Spinal cord (tissue), 10 donors: ENCODE measurements around the gene ROBO2. TPM values are rescaled to one million over a fixed set of nuclear protein-coding genes. Genes with fewer than 3 reads are reported as not detected.

Experiments
- DNase-seq, 6 donors: peaks; one replicate each; pipeline versions ENCODE4 v3.0.0 to v3.0.0-alpha.2; 2013 to 2015; ENCODE audit warnings: low spot score in 6 of 6, low read depth in 4 of 6
- H3K27ac ChIP-seq: one replicate; pipeline ENCODE4 v1.5.1; 2013; ENCODE audit warnings: low read depth, low read length, control low read depth
- H3K27me3 ChIP-seq: one replicate; pipeline ENCODE4 v1.6.1; 2013; ENCODE audit warnings: low read length; ENCODE audit not compliant: control insufficient read depth, insufficient read depth
- H3K36me3 ChIP-seq: one replicate; pipeline ENCODE4 v1.6.1; 2013; ENCODE audit warnings: low read length; ENCODE audit not compliant: control insufficient read depth, insufficient read depth
- H3K4me1 ChIP-seq: one replicate; pipeline ENCODE4 v1.6.1; 2013; ENCODE audit warnings: low read length; ENCODE audit not compliant: control insufficient read depth, insufficient read depth
- H3K4me3 ChIP-seq: one replicate; pipeline ENCODE4 v1.5.1; 2013; ENCODE audit warnings: low read depth, low read length, control low read depth
- H3K9me3 ChIP-seq: one replicate; pipeline ENCODE4 v1.6.1; 2013; ENCODE audit warnings: low read length; ENCODE audit not compliant: control insufficient read depth, insufficient read depth
- WGBS: methylation state at CpG from one replicate; pipeline ENCODE4 v1.1.5; 2013; ENCODE audit warnings: missing lambda C conversion rate; ENCODE audit not compliant: insufficient coverage; 5-methylcytosine and 5-hydroxymethylcytosine counted together
- long read RNA-seq, 4 donors: transcript quantifications; one replicate each; lab custom pipeline, GENCODE V29; 2026
- polyA plus RNA-seq, 2 donors: library from polyadenylated mRNA; unstranded; fragments of 120-200 nt; gene quantifications; one replicate each; pipeline ENCODE4 v1.2.1, GENCODE V29; 2013; ENCODE audit not compliant: insufficient read length in 2 of 2
- total RNA-seq, 2 donors: library from RNA; depleted of rRNA in 1 of 2; stranded (reverse); fragments of 120-200 nt in 1 of 2; fragments of >200 nt in 1 of 2; gene quantifications; one replicate each; pipeline versions ENCODE4 v1.2.3 to v1.2.4, GENCODE V29; 2013 to 2014
- donor health status: healthy.

Gene ROBO2, protein sequence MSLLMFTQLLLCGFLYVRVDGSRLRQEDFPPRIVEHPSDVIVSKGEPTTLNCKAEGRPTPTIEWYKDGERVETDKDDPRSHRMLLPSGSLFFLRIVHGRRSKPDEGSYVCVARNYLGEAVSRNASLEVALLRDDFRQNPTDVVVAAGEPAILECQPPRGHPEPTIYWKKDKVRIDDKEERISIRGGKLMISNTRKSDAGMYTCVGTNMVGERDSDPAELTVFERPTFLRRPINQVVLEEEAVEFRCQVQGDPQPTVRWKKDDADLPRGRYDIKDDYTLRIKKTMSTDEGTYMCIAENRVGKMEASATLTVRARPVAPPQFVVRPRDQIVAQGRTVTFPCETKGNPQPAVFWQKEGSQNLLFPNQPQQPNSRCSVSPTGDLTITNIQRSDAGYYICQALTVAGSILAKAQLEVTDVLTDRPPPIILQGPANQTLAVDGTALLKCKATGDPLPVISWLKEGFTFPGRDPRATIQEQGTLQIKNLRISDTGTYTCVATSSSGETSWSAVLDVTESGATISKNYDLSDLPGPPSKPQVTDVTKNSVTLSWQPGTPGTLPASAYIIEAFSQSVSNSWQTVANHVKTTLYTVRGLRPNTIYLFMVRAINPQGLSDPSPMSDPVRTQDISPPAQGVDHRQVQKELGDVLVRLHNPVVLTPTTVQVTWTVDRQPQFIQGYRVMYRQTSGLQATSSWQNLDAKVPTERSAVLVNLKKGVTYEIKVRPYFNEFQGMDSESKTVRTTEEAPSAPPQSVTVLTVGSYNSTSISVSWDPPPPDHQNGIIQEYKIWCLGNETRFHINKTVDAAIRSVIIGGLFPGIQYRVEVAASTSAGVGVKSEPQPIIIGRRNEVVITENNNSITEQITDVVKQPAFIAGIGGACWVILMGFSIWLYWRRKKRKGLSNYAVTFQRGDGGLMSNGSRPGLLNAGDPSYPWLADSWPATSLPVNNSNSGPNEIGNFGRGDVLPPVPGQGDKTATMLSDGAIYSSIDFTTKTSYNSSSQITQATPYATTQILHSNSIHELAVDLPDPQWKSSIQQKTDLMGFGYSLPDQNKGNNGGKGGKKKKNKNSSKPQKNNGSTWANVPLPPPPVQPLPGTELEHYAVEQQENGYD (N-terminal part only)
- total RNA-seq = 100 to 1,000 TPM in 1 of 2 donors, 10 to 100 TPM in 1; 75.0 to 196 TPM
- polyA plus RNA-seq = 100 to 1,000 TPM in 1 of 2 donors, 10 to 100 TPM in 1; 93.2 to 134 TPM
- long read RNA-seq, donor 1, full-length matches to known transcripts = 4 of 55 reads
- long read RNA-seq, donor 1, partial matches to known transcripts = 51 of 55 reads
- long read RNA-seq, donor 1, other reads (novel, unspliced or antisense) = 0 of 55 reads
- long read RNA-seq, donor 2, partial matches to known transcripts = 5 of 5 reads
- long read RNA-seq, donor 2, other reads (novel, unspliced or antisense) = 0 of 5 reads
- long read RNA-seq, donor 3, partial matches to known transcripts = 22 of 23 reads
- long read RNA-seq, donor 3, other reads (novel, unspliced or antisense) = 0 of 23 reads
- long read RNA-seq, donor 4, partial matches to known transcripts = 5 of 6 reads
- long read RNA-seq, donor 4, other reads (novel, unspliced or antisense) = 0 of 6 reads

DNA sequence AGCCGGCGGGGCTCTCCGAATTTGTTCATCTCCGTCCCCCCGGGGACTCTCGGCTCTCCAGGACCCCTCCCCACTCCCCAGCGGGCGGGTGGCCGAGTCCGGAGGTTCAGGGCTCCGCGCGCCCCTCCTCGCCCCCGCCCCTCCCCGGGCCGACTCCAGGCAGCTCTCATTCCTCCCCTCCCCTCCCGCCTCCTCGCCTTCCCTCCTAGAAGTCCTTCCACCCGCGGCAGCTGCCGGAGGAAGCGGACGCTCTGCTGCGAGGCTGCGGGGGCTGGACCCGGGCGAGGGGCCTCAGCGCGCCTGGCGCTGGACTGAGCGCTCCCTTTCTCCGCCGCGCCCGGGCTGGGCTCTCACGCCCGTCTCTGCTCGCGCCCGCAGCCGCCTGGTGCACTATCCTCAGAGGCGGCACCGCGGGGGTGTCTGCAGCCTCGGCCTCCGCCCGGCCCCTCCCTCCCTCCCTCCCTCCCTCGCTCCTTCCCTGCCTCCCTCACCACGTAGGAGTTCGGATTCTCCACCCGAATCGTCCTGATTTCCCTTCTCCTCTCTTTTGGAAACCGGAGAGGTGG, at the start of gene ROBO2:
ROBO2 (plus strand) TSS at position 494 of the 566 bp plus-strand sequence. CDS start 687 bp downstream, outside the sequence.
- peak within 1 kb of the TSS; percentile 58 for H3K27ac ChIP-seq
- H3K27me3 ChIP-seq = peaks cover 12% of the 10 kb centered on the region
- H3K9me3 ChIP-seq = no peaks in the 10 kb centered on the region
- H3K36me3 ChIP-seq = no peaks in the 10 kb centered on the region
- peak within 1 kb of the TSS; percentile 52 for H3K4me3 ChIP-seq
- under 1% methylated on average over 44 of the region's 54 CpGs for WGBS
- peaks cover 11% of the 10 kb centered on the region for H3K4me1 ChIP-seq
- peak in 4 of 6 donors; percentile 54 to 90 (median 75) for DNase-seq

DNA sequence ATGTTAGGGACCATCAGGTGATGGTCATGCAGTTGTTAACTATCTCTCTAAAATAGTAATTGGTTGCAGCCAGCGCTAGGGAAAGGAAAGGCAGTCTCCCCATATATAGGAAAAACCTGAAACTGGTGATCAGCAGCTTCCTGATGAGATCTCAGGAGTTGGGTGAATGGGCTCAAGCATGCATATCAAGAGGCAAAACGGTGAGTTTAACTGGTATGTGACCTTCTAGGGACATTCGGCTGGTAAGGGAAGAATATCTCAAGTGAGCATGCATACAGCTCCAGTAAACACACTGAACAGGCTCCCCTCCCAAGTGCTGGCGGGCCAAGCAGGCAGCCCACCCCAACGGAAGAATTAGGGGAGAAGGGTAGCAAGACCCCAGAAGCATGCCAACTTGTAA, 49.3 kb upstream of the ROBO2 start:
- no peak overlapping the region for H3K4me3 ChIP-seq
- WGBS = 63% methylated on average over 4 of the region's 5 CpGs
- DNase-seq = no peak
- H3K27ac ChIP-seq = no peak overlapping the region
- no peaks in the 10 kb centered on the region for H3K4me1 ChIP-seq
- no peaks in the 10 kb centered on the region for H3K9me3 ChIP-seq
- no peaks in the 10 kb centered on the region for H3K36me3 ChIP-seq
- no peaks in the 10 kb centered on the region for H3K27me3 ChIP-seq

DNA sequence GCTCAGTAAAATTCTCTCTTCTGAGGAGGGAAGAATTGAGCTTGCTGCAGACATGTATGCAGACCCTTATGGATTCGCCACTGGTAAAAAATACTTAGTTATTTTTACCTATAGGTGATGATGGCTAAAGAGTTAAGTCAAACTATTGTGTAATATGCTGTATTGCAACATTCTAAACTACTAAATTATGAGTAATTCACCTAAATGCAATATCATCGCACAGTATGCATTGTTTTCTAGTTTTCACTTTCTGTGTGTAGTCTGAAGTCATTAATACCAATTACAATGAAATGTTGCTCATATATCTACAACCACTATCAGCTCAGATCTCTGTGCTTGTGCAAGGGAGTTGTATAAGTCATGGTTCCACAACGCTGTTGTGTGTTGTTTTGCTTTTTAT, 48.7 kb upstream of the ROBO2 start:
- Histone ChIP-seq H3K27me3 (no peaks in the 10 kb centered on the region), H3K4me3 (no peak overlapping the region), H3K27ac (no peak overlapping the region), H3K4me1 (no peaks in the 10 kb centered on the region), H3K9me3 (no peaks in the 10 kb centered on the region), H3K36me3 (no peaks in the 10 kb centered on the region)
- WGBS = no CpG with 5 or more reads among the region's 3 CpGs
- no peak for DNase-seq

DNA sequence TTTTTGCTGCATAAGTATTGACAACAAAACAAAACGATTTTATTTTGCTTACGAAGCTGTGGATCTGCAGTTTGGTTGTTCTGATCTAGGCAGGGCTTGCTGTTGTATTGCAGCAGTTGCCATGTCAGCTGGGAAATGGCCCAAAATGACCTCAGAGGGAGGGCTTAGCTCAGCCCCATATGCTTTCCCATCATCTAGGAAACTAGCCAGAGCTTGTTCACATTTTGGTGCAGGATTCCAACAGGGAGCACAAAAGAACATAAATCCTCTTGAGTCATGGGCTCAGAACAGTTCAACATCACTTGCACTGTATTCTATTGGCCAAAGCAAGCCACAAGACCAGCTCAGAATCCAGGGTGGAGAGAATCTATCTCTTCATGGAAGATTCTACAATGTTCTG, 42.2 kb upstream of the ROBO2 start:
- peak in 1 of 6 donors; percentile 31 for DNase-seq
- Histone ChIP-seq H3K4me3 (no peak overlapping the region), H3K27ac (no peak overlapping the region), H3K9me3 (no peaks in the 10 kb centered on the region), H3K36me3 (no peaks in the 10 kb centered on the region), H3K27me3 (no peaks in the 10 kb centered on the region), H3K4me1 (no peaks in the 10 kb centered on the region)
- 100% methylated on average over 1 of the region's 2 CpGs for WGBS

DNA sequence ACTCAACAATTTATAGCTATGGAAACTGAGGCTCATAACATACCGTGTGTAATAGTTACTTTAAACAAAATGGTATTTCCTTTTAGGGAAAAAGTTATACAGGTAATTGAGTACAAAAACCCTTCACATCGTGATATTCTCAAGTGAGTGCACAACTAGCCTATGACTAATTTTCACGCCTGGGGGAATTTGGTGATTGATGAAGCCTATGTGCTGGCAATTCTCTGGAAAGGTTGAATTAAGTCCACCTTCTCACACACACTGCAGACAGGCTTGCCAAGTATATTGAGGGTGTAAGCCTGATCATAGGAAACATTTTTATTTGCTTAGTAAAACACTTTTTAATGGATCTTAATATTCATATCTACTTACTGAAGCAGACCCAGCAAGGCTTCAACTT, 41.3 kb upstream of the ROBO2 start:
- no CpG with 5 or more reads among the region's 3 CpGs for WGBS
- no peaks in the 10 kb centered on the region for H3K36me3 ChIP-seq
- H3K27me3 ChIP-seq = no peaks in the 10 kb centered on the region
- H3K27ac ChIP-seq = no peak overlapping the region
- no peak for DNase-seq
- H3K4me1 ChIP-seq = no peaks in the 10 kb centered on the region
- no peak overlapping the region for H3K4me3 ChIP-seq
- H3K9me3 ChIP-seq = no peaks in the 10 kb centered on the region

DNA sequence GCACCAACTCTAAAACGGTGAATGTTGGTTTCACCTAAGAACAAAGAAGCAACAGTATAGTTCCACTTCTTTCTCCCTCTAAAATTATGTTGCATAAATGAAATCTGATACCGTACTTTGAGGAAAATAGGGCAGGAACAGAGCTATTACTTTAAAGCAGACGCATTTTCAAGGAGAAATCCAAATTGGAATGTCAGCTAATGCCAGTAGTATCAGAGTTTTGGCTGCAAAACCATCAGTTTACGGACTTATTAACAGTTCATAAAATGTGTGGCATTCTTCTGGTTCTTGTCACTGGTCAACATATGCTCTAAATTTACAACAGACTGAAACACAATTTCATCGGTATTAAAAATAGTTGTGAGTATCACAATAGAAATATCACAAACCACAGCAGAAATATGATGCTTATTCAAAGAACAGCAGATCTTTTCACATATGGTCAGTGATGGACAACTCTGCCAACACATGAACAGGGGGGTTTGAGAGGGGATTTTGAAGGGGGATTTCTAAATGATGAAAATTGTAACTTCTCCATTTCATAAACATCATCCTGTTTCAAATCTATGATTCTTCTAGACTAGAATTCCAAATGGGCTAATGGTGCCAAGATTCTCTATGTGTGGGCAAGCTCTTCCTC, 38.7 kb upstream of the ROBO2 start:
- H3K4me3 ChIP-seq = no peak overlapping the region
- WGBS = 90% methylated on average over 2 of the region's 5 CpGs

DNA sequence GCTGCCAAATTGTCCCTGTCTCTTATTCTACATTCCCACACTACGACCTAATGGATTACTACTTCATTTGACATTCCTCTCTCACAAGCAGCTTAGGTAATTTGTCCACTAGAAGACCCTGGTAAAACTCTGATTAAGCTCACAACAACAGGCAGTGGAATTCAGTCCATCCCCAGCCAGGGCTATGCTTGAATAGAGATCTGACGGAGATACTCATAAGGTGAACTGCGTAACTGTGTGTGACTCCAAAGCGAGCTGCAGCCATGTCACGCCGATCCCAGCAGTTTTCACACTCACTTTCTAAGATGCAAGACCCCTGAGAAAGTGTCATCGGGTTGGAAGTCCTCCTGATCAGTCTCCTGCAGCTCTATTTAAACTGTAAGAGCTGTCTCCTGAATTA, 25.7 kb upstream of the ROBO2 start:
- Histone ChIP-seq H3K27ac (no peak overlapping the region), H3K9me3 (no peaks in the 10 kb centered on the region), H3K4me3 (no peak overlapping the region), H3K4me1 (no peaks in the 10 kb centered on the region), H3K27me3 (no peaks in the 10 kb centered on the region), H3K36me3 (no peaks in the 10 kb centered on the region)
- peak in 1 of 6 donors; percentile 34 for DNase-seq
- 51% methylated on average over 6 of the region's 7 CpGs for WGBS

More for the DNA sequence above, 38.7 kb upstream of the ROBO2 start:
- no peaks in the 10 kb centered on the region for H3K9me3 ChIP-seq
- H3K36me3 ChIP-seq = no peaks in the 10 kb centered on the region
- no peaks in the 10 kb centered on the region for H3K27me3 ChIP-seq
- no peak for DNase-seq
- H3K27ac ChIP-seq = no peak overlapping the region
- H3K4me1 ChIP-seq = no peaks in the 10 kb centered on the region

DNA sequence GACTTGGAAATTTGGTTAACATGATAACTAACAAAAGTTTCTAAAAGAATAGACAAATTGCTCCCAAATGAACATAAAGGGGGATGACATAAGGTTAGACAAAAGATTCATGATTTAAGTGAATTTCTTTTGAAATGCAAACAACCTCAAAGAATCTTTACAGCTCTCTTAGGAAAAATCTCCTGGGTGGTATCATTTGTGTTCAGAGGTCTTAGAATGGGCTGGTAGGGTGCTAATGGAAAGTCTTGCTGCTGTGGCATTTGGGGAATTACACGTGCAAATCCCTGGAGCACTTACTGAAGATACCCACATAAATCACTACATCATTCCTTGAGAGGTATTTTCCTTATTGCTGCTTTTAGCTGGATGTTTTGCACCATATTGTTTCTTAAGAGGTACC, 14.4 kb upstream of the ROBO2 start:
- no CpG with 5 or more reads among the region's 1 CpG for WGBS

More for the DNA sequence above, 14.4 kb upstream of the ROBO2 start:
- Histone ChIP-seq H3K36me3 (no peaks in the 10 kb centered on the region), H3K4me3 (no peak overlapping the region), H3K27me3 (no peaks in the 10 kb centered on the region), H3K4me1 (no peaks in the 10 kb centered on the region), H3K9me3 (no peaks in the 10 kb centered on the region), H3K27ac (no peak overlapping the region)
- no peak for DNase-seq
